ENCODE measurements around the gene C1QC.

The C1QC gene

DNA sequence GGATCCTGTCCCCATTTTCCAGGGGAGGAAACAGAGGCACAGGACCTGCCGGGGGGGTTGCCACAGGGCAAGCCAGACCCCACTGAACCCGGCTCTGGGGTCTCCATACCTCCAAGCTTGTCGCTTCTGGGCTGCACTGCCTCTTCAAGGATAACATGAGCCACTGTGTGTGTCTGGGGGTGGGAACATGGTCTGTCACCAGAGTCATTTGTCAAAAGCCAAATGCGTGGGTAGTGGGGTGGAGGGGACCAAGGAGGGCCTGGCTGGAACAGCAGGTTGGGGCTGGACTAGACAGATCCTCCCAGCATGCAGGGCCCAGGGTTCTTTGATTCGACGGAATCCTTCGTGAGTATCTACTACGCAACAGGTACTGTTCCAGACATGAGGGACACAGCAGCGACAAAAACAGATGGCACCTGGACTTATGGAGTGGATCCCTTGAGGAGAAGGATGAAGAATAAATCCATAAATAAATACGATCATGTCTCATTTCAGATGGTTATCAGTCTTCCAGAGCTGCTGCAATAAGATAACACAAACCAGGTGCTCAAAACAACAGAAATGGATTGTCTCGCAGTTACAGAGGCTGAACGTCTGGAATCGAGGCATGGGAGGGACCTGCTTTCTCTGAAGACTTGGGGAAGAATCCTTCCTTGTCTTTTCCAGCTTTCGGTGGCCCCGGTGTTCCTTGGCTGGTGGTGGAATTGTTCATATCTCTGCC lies 38.3 kb downstream of the C1QC start:
- DNase-seq = no peak

DNA sequence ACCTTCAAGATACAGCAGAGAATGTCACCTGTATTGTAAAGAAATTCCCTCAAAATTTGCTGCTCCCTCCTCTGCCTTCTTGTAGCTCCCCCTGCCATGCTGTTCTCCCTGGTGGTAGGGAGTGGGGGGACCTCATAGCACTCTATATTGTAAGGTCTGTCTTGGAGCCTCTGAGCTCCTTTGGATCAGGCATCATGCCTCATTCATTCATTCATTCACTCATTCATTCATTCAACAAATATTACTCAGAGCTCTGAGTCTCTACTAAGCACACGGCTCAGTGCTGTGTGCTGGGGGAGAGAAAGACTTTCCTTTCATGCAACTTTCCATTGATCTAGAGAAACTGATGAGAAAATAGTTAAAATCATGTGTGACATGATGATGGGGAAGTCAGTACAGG lies 40.1 kb downstream of the C1QC start:
- DNase-seq = no peak

DNA sequence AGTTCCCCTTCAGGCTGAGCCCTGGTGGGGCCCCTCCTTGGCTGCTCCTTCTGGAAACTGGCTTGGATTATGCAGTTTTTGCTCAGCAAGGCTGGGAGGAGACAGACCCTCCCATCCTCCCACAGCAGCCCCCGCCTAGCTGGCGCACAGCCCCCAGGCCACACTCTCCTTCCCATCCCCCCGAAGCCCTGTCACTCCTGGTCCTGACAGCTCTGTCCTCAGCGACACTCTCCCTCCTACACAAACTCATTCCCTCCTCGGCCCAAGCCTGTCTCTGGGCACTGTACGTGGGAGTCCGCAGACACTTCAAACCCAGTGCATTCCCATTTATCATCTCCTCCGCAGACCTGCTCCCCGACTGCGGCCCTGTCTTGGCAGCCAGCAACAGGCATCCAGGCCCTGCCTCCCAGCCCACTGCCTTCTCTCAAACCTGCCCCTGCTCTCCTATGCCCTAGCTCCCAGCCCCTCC lies 42.2 kb downstream of the C1QC start:
- DNase-seq = no peak

DNA sequence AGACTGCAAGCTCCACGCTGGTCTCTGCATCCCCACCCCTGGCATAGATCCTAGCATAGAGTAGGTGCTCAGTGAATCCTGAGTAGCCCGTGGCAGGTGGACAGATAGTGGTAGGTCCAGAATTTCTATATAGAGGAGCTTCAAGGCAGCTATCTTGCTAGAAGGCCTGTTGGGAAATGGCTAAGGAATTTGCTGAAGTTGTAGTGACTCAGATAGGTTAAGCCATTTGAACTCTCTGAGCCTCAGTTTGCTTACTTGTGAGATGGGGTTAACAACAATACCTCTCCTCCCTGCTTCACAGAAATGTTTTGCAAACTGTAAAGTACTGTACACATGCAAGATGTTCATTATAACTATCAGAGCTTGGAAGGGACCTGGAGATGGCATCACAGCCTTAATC lies 43.8 kb downstream of the C1QC start:
- no peak for DNase-seq

DNA sequence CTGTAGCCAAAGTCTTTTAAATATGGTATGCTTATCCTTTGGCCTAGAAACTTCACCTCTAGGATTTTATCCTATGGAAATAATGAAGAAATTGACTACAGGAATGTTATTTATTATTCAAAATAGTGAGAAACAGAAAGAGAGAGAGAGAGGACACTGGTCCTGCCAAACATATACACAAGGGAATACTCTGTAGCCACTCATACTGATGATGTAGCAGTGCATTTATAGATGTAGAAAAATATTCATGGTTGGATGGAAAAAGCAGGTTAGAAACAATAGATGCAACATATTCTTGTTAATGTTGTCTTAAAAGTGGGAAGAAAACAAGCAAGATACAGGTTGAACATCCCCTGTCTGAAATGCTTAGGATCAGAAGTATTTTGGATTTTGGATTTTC lies 45.0 kb downstream of the C1QC start:
- no peak for DNase-seq

DNA sequence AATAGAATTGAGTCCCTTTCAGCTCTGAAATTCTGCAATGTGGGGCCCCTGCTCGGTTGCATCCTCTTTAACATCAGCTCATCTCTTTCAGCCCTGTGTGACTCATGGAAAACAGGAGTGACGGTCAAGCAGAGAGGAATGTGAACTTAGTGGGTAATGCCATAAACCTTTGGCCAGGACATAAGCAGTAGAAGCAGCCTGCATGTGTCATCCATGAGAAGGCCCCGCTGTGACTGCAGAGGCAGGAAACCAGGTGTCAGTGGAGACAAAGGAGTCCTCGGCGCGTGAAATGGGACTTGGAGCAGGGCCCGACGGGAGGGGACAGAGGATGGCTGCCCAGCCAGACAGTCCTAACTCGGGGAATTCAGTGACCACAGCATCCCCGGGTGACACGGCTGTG lies 46.1 kb downstream of the C1QC start:
- peak; percentile 76 for DNase-seq

DNA sequence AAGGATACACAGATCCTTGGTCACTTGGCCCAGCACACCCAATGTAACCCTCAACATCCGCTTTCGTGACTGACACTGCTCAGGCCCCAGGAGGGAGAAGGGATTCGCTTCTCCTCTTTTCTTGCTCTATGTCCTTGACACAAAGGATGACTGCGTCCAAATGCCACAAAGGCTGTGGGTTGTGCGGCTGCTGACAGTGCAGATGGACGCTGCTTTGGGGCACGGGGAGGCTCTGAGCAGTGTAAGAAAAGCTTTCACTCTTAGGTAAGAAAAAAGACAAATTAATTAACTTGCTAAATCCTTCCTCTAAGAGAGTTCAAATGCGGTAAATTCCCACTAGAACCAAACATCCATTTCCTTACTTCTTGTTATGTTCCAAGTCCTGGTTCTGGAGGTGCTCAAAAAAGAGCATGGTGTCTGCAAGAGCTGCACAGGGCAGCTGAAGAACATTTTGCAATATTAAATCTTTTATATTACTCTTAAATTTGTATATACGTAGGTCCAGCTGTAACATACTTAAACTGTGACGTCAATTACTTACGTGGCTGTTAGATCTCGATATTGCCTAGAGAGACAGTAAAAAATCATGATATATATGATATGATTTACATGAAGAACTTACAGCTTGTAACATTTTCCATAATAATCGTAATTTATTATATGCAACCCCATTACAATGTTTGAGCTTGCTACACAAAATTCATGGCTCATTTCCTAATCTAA lies 47.8 kb downstream of the C1QC start:
- DNase-seq = no peak

DNA sequence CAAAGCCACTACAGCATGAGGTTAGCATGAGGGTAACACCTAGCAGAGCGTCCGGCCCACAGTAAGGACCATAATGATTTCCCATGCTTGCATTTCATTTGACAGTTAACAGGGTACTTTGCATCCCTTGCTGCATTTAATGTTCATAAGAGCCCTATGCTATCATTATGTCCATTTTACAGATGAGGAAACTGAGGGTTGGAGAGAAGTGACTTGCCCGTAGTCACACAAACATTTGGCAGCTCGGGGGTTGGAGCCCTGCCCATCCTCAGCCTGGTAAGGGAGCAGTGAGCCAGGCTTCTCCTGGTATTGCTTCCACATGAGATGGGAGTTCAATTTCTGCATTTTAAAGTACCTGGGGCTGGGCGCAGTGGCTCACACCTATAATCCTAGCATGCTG lies 50.7 kb downstream of the C1QC start:
- DNase-seq = no peak

DNA sequence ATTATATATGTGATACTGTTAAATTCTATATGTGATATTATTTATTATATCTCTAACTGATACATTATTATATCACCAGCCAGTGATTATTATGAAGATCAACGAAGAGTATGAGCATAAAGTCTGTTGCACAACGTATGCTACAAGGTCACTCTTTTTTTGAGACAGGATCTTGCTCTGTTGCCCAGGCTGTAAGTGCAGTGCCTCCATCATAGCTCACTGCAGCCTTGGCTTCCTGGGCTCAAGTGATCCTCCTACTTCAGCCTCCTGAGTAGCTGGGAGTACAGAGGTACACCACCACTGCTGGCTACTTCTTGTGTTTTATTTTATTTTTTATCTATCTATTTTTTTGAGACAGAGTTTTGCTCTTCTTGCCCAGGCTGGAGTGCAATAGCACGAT lies 53.2 kb downstream of the C1QC start:
- no peak for DNase-seq

All from 8988T (cell line).